Panc1 (cell line): ENCODE measurements around the gene CPZ.
"Not testable (repeated sequence)": the region's sequence is repeated elsewhere in the genome, so short reads cannot be mapped to it uniquely, and the experiment has no call there.

Source experiments
- TCF7L2 ChIP-seq: IDR thresholded peaks from 2 replicates; pipeline ENCODE4 v1.6.1; 2011; ENCODE audit warnings: mild to moderate bottlenecking, low read depth, low read length, inconsistent platforms
- TF ChIP-seq, protein P1 (sequence below): fragments of 450-650 bp; IDR thresholded peaks from 2 replicates; pipeline ENCODE4 v1.5.1; 2017; ENCODE audit warnings: mild to moderate bottlenecking

DNA sequence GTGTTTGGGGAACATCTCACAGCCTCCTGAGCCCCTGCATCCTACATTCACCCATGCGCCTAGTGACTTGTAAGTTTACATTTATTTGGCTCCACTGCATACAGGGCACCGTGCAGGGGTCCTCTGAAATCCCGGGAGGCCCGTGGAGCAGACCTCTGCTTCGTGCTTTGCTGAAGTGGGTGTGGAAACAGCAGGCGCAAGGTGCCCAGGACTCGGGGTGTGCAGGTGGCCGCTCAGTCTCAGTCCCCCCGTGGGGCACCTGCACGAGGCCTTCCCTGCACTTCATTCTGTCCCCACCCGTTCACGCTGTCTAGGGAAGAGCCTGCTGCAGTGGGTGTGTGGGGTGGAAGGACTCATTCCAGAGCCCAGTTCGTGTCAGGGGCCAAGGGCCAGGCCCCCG is 28.6 kb downstream of the CPZ start:
- TF ChIP-seq TCF7L2 = not testable (repeated sequence)
- TF ChIP-seq, protein P1, sequence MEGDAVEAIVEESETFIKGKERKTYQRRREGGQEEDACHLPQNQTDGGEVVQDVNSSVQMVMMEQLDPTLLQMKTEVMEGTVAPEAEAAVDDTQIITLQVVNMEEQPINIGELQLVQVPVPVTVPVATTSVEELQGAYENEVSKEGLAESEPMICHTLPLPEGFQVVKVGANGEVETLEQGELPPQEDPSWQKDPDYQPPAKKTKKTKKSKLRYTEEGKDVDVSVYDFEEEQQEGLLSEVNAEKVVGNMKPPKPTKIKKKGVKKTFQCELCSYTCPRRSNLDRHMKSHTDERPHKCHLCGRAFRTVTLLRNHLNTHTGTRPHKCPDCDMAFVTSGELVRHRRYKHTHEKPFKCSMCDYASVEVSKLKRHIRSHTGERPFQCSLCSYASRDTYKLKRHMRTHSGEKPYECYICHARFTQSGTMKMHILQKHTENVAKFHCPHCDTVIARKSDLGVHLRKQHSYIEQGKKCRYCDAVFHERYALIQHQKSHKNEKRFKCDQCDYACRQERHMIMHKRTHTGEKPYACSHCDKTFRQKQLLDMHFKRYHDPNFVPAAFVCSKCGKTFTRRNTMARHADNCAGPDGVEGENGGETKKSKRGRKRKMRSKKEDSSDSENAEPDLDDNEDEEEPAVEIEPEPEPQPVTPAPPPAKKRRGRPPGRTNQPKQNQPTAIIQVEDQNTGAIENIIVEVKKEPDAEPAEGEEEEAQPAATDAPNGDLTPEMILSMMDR = not testable (repeated sequence)
